Measurements from ENCODE around the gene SLC13A3.
"Not testable (repeated sequence)": the region's sequence is repeated elsewhere in the genome, so short reads cannot be mapped to it uniquely, and the experiment has no call there.

Gene SLC13A3

DNA sequence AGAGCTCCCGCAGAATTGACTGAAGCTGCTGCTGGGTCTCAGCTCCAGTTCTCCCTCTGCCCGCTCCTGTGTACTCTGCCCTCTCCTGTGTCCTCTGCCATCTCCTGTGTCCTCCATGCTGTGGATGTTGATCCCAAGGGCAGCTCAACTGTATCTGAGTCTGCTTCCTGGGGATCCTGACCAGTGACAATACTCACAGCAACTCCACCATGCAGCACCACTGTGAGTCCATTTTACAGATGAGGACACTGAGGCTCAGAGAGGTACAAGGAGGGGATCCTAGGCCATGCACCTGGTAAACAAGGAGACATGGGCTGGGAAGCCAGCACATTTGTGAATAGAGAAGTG lies 29.4 kb upstream of the SLC13A3 start:
- Histone ChIP-seq H3K79me1 (ENCODE audit: low read depth, low read length) (peaks cover 5% of the 10 kb centered on the region), H4K8ac (ENCODE audit: low read depth, low read length) (no peak overlapping the region), H3K27me3 (ENCODE audit: control insufficient read depth in 3 of 3, insufficient read depth in 3 of 3, low read depth in 1 of 3, low read length in 3 of 3) (no peaks in the 10 kb centered on the region), H3K9ac (ENCODE audit: low read depth, low read length, poor library complexity) (no peak overlapping the region), H2BK12ac (ENCODE audit: low read length) (no peak overlapping the region), H2BK15ac (ENCODE audit: low read length) (no peak overlapping the region), H4K91ac (ENCODE audit: low read depth, low read length, poor library complexity) (no peak overlapping the region), H3K4ac (ENCODE audit: low read length) (no peak overlapping the region), H3K18ac (ENCODE audit: low read length) (no peak overlapping the region), H3K36me3 (replicated peaks in 1 of 2; ENCODE audit: control insufficient read depth in 2 of 2, insufficient read depth in 2 of 2, low read length in 2 of 2) (peaks cover 6 to 29% of the 10 kb centered on the region in 2 donors), H2AK5ac (ENCODE audit: low read depth, low read length) (no peak overlapping the region), H2AFZ (ENCODE audit: low read length) (no peak overlapping the region), H3K4me1 (ENCODE audit: control insufficient read depth in 2 of 2, insufficient read depth in 1 of 2, low read depth in 1 of 2, low read length in 2 of 2) (peaks cover 15 to 18% of the 10 kb centered on the region in 2 donors), H3K27ac (replicated peaks; ENCODE audit: low read length) (no peak overlapping the region), H3K4me2 (ENCODE audit: insufficient read depth, low read length, poor library complexity, severe bottlenecking) (no peak overlapping the region), H3K4me3 (ENCODE audit: low read length in 2 of 2) (no peak overlapping the region), H2BK5ac (ENCODE audit: low read length) (no peak overlapping the region), H3K23ac (ENCODE audit: low read depth, low read length, poor library complexity) (no peak overlapping the region), H3K14ac (ENCODE audit: low read length) (no peak overlapping the region), H2BK120ac (ENCODE audit: low read depth, low read length) (no peak overlapping the region), H3K9me3 (replicated peaks in 1 of 2; ENCODE audit: control insufficient read depth in 2 of 2, insufficient read depth in 1 of 2, low read depth in 1 of 2, low read length in 2 of 2) (no peaks in the 10 kb centered on the region)
- no peak for DNase-seq (ENCODE audit: low spot score)
- WGBS, 2 donors (ENCODE audit: extremely low coverage in 2 of 2, insufficient read length in 2 of 2, insufficient replicate concordance in 1 of 2): no CpG with 5 or more reads among the region's 2 CpGs

DNA sequence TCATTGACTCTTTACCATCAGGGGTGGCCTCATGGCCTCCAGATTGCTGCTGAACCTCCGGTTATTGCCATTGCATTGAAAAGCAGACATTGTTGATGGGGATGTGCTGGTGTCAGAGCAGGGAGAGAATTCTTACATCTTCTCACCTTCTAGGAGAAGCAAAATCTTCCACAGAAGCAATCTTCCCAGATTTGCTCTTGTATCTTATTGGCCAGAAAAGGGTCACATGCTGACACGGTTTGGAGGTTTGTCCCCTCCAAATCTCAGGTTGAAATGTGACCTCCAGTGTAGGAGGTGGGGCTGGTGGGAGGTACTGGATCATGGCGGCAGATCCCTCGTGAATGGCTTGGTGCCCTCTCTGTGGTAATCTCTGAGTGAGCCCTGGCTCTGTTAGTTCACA lies 27.3 kb upstream of the SLC13A3 start:
- no peak for DNase-seq (ENCODE audit: low spot score)

DNA sequence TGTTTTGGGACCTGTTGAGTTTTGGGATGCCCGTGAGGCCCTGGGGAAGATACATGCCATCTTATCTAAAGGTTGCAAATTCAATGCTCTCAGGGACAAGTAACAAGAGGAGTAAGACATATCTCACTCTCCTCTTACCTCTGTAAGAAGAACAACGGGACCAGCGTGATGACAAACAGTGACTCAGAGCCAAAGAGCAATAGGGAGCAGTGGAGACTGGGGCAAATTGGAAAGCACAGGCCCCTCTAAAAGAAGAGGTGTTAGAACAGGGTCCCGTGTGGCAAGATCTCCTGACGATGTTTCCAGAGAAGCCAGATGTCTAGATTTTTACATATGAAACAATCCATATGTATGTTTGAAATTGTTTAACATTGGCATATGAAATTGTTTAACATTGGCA lies 26.3 kb upstream of the SLC13A3 start:
- peaks cover 4 to 15% of the 10 kb centered on the region in 2 donors for H3K36me3 ChIP-seq (replicated peaks in 1 of 2; ENCODE audit: control insufficient read depth in 2 of 2, insufficient read depth in 2 of 2, low read length in 2 of 2)
- H2BK5ac ChIP-seq (ENCODE audit: low read length): no peak overlapping the region
- H3K23ac ChIP-seq (ENCODE audit: low read depth, low read length, poor library complexity): no peak overlapping the region
- peaks cover 0 to 2% of the 10 kb centered on the region in 2 donors for H3K9me3 ChIP-seq (replicated peaks in 1 of 2; ENCODE audit: control insufficient read depth in 2 of 2, insufficient read depth in 1 of 2, low read depth in 1 of 2, low read length in 2 of 2)
- no peak overlapping the region for H2BK12ac ChIP-seq (ENCODE audit: low read length)
- no peak overlapping the region for H4K8ac ChIP-seq (ENCODE audit: low read depth, low read length)
- no peaks in the 10 kb centered on the region for H3K79me1 ChIP-seq (ENCODE audit: low read depth, low read length)
- no peak overlapping the region for H3K9ac ChIP-seq (ENCODE audit: low read depth, low read length, poor library complexity)
- no peak for DNase-seq (ENCODE audit: low spot score)
- H2BK15ac ChIP-seq (ENCODE audit: low read length): no peak overlapping the region
- H3K4me3 ChIP-seq (ENCODE audit: low read length in 2 of 2): no peak overlapping the region
- no peak overlapping the region for H4K91ac ChIP-seq (ENCODE audit: low read depth, low read length, poor library complexity)
- peaks cover 9 to 15% of the 10 kb centered on the region in 2 donors for H3K4me1 ChIP-seq (ENCODE audit: control insufficient read depth in 2 of 2, insufficient read depth in 1 of 2, low read depth in 1 of 2, low read length in 2 of 2)
- no peak overlapping the region for H2BK120ac ChIP-seq (ENCODE audit: low read depth, low read length)
- H3K27ac ChIP-seq (replicated peaks; ENCODE audit: low read length): no peak overlapping the region
- no peak overlapping the region for H2AK5ac ChIP-seq (ENCODE audit: low read depth, low read length)
- no CpG with 5 or more reads among the region's 5 CpGs for WGBS, 2 donors (ENCODE audit: extremely low coverage in 2 of 2, insufficient read length in 2 of 2, insufficient replicate concordance in 1 of 2)
- H3K4ac ChIP-seq (ENCODE audit: low read length): no peak overlapping the region
- no peak overlapping the region for H3K18ac ChIP-seq (ENCODE audit: low read length)
- no peak overlapping the region for H2AFZ ChIP-seq (ENCODE audit: low read length)
- H3K27me3 ChIP-seq (ENCODE audit: control insufficient read depth in 3 of 3, insufficient read depth in 3 of 3, low read depth in 1 of 3, low read length in 3 of 3): no peaks in the 10 kb centered on the region
- no peak overlapping the region for H3K14ac ChIP-seq (ENCODE audit: low read length)
- H3K4me2 ChIP-seq (ENCODE audit: insufficient read depth, low read length, poor library complexity, severe bottlenecking): no peak overlapping the region

More for the DNA sequence above, 27.3 kb upstream of the SLC13A3 start:
- H2BK5ac ChIP-seq (ENCODE audit: low read length): no peak overlapping the region
- H2BK120ac ChIP-seq (ENCODE audit: low read depth, low read length): no peak overlapping the region
- no peak overlapping the region for H3K4ac ChIP-seq (ENCODE audit: low read length)
- H3K79me1 ChIP-seq (ENCODE audit: low read depth, low read length): peaks cover 3% of the 10 kb centered on the region
- H3K27ac ChIP-seq (replicated peaks; ENCODE audit: low read length): no peak overlapping the region
- H2AFZ ChIP-seq (ENCODE audit: low read length): no peak overlapping the region
- H3K4me3 ChIP-seq (ENCODE audit: low read length in 2 of 2): no peak overlapping the region
- H4K8ac ChIP-seq (ENCODE audit: low read depth, low read length): no peak overlapping the region
- no peak overlapping the region for H3K18ac ChIP-seq (ENCODE audit: low read length)
- WGBS, 2 donors (ENCODE audit: extremely low coverage in 2 of 2, insufficient read length in 2 of 2, insufficient replicate concordance in 1 of 2): no CpG with 5 or more reads among the region's 4 CpGs
- H3K27me3 ChIP-seq (ENCODE audit: control insufficient read depth in 3 of 3, insufficient read depth in 3 of 3, low read depth in 1 of 3, low read length in 3 of 3): no peaks in the 10 kb centered on the region
- peaks cover 16 to 23% of the 10 kb centered on the region in 2 donors for H3K4me1 ChIP-seq (ENCODE audit: control insufficient read depth in 2 of 2, insufficient read depth in 1 of 2, low read depth in 1 of 2, low read length in 2 of 2)
- H4K91ac ChIP-seq (ENCODE audit: low read depth, low read length, poor library complexity): no peak overlapping the region
- no peak overlapping the region for H3K14ac ChIP-seq (ENCODE audit: low read length)
- no peak overlapping the region for H2BK15ac ChIP-seq (ENCODE audit: low read length)
- H3K9me3 ChIP-seq (replicated peaks in 1 of 2; ENCODE audit: control insufficient read depth in 2 of 2, insufficient read depth in 1 of 2, low read depth in 1 of 2, low read length in 2 of 2): no peaks in the 10 kb centered on the region
- no peak overlapping the region for H2AK5ac ChIP-seq (ENCODE audit: low read depth, low read length)
- H3K23ac ChIP-seq (ENCODE audit: low read depth, low read length, poor library complexity): no peak overlapping the region
- peaks cover 4 to 15% of the 10 kb centered on the region in 2 donors for H3K36me3 ChIP-seq (replicated peaks in 1 of 2; ENCODE audit: control insufficient read depth in 2 of 2, insufficient read depth in 2 of 2, low read length in 2 of 2)
- no peak overlapping the region for H2BK12ac ChIP-seq (ENCODE audit: low read length)
- no peak overlapping the region for H3K9ac ChIP-seq (ENCODE audit: low read depth, low read length, poor library complexity)
- H3K4me2 ChIP-seq (ENCODE audit: insufficient read depth, low read length, poor library complexity, severe bottlenecking): no peak overlapping the region

DNA sequence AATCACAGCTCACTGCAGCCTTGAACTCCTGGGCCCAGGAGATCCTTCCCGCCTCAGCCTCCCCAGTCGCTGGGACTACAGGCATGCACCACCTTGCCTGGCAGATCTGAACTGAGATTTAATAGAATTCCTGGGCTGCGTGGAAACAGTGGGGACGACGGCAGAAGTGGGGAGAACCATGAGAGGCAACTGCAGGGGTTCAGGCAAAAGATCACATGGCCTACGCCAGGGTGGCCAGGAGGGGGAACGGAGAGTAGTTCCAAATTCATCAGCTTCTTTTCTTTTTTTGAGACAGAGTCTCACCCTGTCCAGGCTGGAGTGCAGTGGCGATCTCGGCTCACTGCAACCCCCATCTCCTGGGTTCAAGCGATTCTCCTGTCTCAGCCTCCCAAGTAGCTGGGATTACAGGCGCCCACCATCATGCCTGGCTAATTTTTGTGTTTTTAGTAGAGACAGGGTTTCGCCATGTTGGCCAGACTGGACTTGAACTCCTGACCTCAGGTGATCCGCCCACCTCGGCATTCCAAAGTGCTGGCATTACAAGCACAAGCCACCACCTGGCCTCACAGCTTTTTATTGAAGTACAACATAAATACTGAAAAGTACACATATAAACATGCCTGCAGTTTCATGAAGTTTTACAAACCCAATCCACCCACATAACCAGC lies 25.5 kb upstream of the SLC13A3 start:
- H2BK15ac ChIP-seq (ENCODE audit: low read length); H2BK120ac ChIP-seq (ENCODE audit: low read depth, low read length); H3K9me3 ChIP-seq (replicated peaks in 1 of 2; ENCODE audit: control insufficient read depth in 2 of 2, insufficient read depth in 1 of 2, low read depth in 1 of 2, low read length in 2 of 2); H4K8ac ChIP-seq (ENCODE audit: low read depth, low read length); H3K9ac ChIP-seq (ENCODE audit: low read depth, low read length, poor library complexity); H3K4me3 ChIP-seq (ENCODE audit: low read length in 2 of 2); H3K4me1 ChIP-seq (ENCODE audit: control insufficient read depth in 2 of 2, insufficient read depth in 1 of 2, low read depth in 1 of 2, low read length in 2 of 2); H3K4ac ChIP-seq (ENCODE audit: low read length); DNase-seq (ENCODE audit: low spot score); H3K79me1 ChIP-seq (ENCODE audit: low read depth, low read length); H2BK12ac ChIP-seq (ENCODE audit: low read length); H4K91ac ChIP-seq (ENCODE audit: low read depth, low read length, poor library complexity); H3K14ac ChIP-seq (ENCODE audit: low read length); H3K27ac ChIP-seq (replicated peaks; ENCODE audit: low read length); H2AK5ac ChIP-seq (ENCODE audit: low read depth, low read length); H3K18ac ChIP-seq (ENCODE audit: low read length); H3K4me2 ChIP-seq (ENCODE audit: insufficient read depth, low read length, poor library complexity, severe bottlenecking); H2BK5ac ChIP-seq (ENCODE audit: low read length); H3K27me3 ChIP-seq (ENCODE audit: control insufficient read depth in 3 of 3, insufficient read depth in 3 of 3, low read depth in 1 of 3, low read length in 3 of 3); H2AFZ ChIP-seq (ENCODE audit: low read length); H3K23ac ChIP-seq (ENCODE audit: low read depth, low read length, poor library complexity): not testable (repeated sequence)
- peaks cover 4 to 15% of the 10 kb centered on the region in 2 donors for H3K36me3 ChIP-seq (replicated peaks in 1 of 2; ENCODE audit: control insufficient read depth in 2 of 2, insufficient read depth in 2 of 2, low read length in 2 of 2)
- no CpG with 5 or more reads among the region's 14 CpGs for WGBS, 2 donors (ENCODE audit: extremely low coverage in 2 of 2, insufficient read length in 2 of 2, insufficient replicate concordance in 1 of 2)

Measured in neuronal stem cell (in vitro differentiated cells).